Mononuclear cell (primary cell): Measurements from ENCODE around the gene KCNJ10. TPM values are rescaled to one million over a fixed set of nuclear protein-coding genes. Genes with fewer than 3 reads are reported as not detected.

Source experiments
- H3K27me3 ChIP-seq: 2 replicates; pipeline ENCODE4 v1.6.0; 2011; ENCODE audit warnings: low read length, control low read depth; ENCODE audit not compliant: insufficient read depth
- H3K4me1 ChIP-seq: 2 replicates; pipeline ENCODE4 v1.5.1; 2011; ENCODE audit warnings: mild to moderate bottlenecking, low read length, control low read depth; ENCODE audit not compliant: insufficient read depth
- H3K4me3 ChIP-seq: 2 replicates; pipeline ENCODE4 v1.5.1; 2011; ENCODE audit warnings: mild to moderate bottlenecking, low read length, moderate library complexity
- H3K9me3 ChIP-seq: 2 replicates; pipeline ENCODE4 v1.5.1; 2011; ENCODE audit warnings: low read depth, mild to moderate bottlenecking, control low read depth, low read length
- total RNA-seq: library from RNA; depleted of rRNA; stranded (reverse); fragments of >200 nt; gene quantifications from one replicate; pipeline ENCODE4 v1.2.3, GENCODE V29; 2012

KCNJ10 gene
- total RNA-seq, 1 donor: not detected

GRCh38 chr1:159952932-159953331 lies 117.0 kb downstream of the KCNJ10 start:
- H3K9me3 ChIP-seq: no peaks in the 10 kb centered on the region
- peaks cover 4% of the 10 kb centered on the region for H3K4me1 ChIP-seq
- peaks cover 3% of the 10 kb centered on the region for H3K27me3 ChIP-seq
- H3K4me3 ChIP-seq: no peak overlapping the region

GRCh38 chr1:159951551-159951950 lies 118.4 kb downstream of the KCNJ10 start:
- H3K27me3 ChIP-seq: peaks cover 6% of the 10 kb centered on the region
- peaks cover 4% of the 10 kb centered on the region for H3K4me1 ChIP-seq
- H3K4me3 ChIP-seq: no peak overlapping the region
- H3K9me3 ChIP-seq: no peaks in the 10 kb centered on the region

GRCh38 chr1:159951016-159951415 lies 118.9 kb downstream of the KCNJ10 start:
- no peak overlapping the region for H3K4me3 ChIP-seq
- H3K27me3 ChIP-seq: peaks cover 11% of the 10 kb centered on the region
- peaks cover 4% of the 10 kb centered on the region for H3K4me1 ChIP-seq
- no peaks in the 10 kb centered on the region for H3K9me3 ChIP-seq

- Histone ChIP-seq H3K9me3 (no peaks in the 10 kb centered on the region), H3K4me3 (no peak overlapping the region), H3K27me3 (peaks cover 20% of the 10 kb centered on the region), H3K4me1 (peaks cover 12% of the 10 kb centered on the region)
Observed at GRCh38 chr1:159949981-159950381, 120.0 kb downstream of the KCNJ10 start.

GRCh38 chr1:159949123-159949522 lies 120.8 kb downstream of the KCNJ10 start:
- Histone ChIP-seq H3K9me3 (no peaks in the 10 kb centered on the region), H3K4me3 (no peak overlapping the region), H3K4me1 (peaks cover 13% of the 10 kb centered on the region), H3K27me3 (peaks cover 29% of the 10 kb centered on the region)

Other genes with a start within 250 kb of the KCNJ10 start
- gene SLAMF8, start 243.3 kb downstream of the KCNJ10 start, total RNA-seq: 0.84 TPM
- gene VSIG8, start 207.5 kb downstream of the KCNJ10 start, total RNA-seq: 0.10 TPM
- gene CFAP45, start 170.0 kb downstream of the KCNJ10 start, total RNA-seq: 2.4 TPM
- 397 TPM for gene TAGLN2, start 144.7 kb downstream of the KCNJ10 start, total RNA-seq
- gene IGSF9, start 124.5 kb downstream of the KCNJ10 start, total RNA-seq: not detected
- gene SLAMF9, start 115.9 kb downstream of the KCNJ10 start, total RNA-seq: 0.63 TPM
- gene PIGM, start 38.2 kb downstream of the KCNJ10 start, total RNA-seq: 1.6 TPM
- not detected for gene KCNJ9, start 11.4 kb upstream of the KCNJ10 start, total RNA-seq
- gene IGSF8, start 28.5 kb upstream of the KCNJ10 start, total RNA-seq: 12.9 TPM
- 0.10 TPM for gene ATP1A2, start 45.6 kb upstream of the KCNJ10 start, total RNA-seq
- under 0.01 TPM for gene ATP1A4, start 81.4 kb upstream of the KCNJ10 start, total RNA-seq
- gene CASQ1, start 120.4 kb upstream of the KCNJ10 start, total RNA-seq: not detected
- gene PEA15, start 135.2 kb upstream of the KCNJ10 start, total RNA-seq: 40.9 TPM
- 115 TPM for gene DCAF8, start 192.4 kb upstream of the KCNJ10 start, total RNA-seq
- gene PEX19, start 215.0 kb upstream of the KCNJ10 start, total RNA-seq: 36.2 TPM